OCI-LY7 (cell line): ENCODE results near the gene PDE4A.

Experiments
- EZH2phosphoT487 ChIP-seq: fragments of 200-600 bp; sonication (generic); IDR thresholded peaks from 2 replicates; pipeline ENCODE4 v1.6.1; 2018; ENCODE audit warnings: low read depth, borderline replicate concordance, mild to moderate bottlenecking, mixed run types, antibody characterized with exemption, low read length, moderate library complexity, mixed read lengths
- TF ChIP-seq, protein P1 (sequence below): fragments of 200-600 bp; sonication (generic); conservative IDR thresholded peaks from 2 replicates; pipeline ENCODE4 v1.5.1; 2014; ENCODE audit warnings: mild to moderate bottlenecking, antibody characterized with exemption, low read length, moderate library complexity, mixed read lengths

DNA sequence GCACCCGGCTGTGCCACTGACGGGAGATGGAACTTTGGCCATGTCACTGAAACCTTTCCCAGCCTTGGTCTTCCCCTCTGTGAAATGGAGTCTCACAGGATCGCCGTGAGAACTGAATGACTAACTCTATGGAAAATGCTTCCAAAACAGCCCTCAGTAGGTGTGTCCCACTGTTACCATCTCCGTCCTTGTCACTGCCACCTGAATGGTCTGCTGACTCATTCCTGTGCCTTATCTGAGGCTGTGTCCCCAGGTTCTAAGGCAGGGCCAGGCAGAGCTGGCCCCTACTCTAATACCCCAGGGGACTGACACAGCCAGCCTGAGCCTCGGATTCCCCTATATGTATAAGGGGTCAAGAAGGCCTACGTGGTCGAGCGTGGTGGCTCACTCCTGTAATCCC is 21.5 kb upstream of the PDE4A start:
- TF ChIP-seq, protein P1, sequence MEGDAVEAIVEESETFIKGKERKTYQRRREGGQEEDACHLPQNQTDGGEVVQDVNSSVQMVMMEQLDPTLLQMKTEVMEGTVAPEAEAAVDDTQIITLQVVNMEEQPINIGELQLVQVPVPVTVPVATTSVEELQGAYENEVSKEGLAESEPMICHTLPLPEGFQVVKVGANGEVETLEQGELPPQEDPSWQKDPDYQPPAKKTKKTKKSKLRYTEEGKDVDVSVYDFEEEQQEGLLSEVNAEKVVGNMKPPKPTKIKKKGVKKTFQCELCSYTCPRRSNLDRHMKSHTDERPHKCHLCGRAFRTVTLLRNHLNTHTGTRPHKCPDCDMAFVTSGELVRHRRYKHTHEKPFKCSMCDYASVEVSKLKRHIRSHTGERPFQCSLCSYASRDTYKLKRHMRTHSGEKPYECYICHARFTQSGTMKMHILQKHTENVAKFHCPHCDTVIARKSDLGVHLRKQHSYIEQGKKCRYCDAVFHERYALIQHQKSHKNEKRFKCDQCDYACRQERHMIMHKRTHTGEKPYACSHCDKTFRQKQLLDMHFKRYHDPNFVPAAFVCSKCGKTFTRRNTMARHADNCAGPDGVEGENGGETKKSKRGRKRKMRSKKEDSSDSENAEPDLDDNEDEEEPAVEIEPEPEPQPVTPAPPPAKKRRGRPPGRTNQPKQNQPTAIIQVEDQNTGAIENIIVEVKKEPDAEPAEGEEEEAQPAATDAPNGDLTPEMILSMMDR: no peak
- TF ChIP-seq EZH2phosphoT487: no peak
